Stimulated activated CD4-positive, alpha-beta T cell treated with anti-CD3 and anti-CD28 coated beads, Interleukin-12 subunit alpha, Interleukin-12 subunit beta, amount 100 ng/mL, for 48 hours (primary cell): Measurements from ENCODE around the gene FXYD5.

ENCODE experiments used
- DNase-seq, 3 donors: peaks; one replicate each; pipeline ENCODE4 v3.0.0-alpha.2; 2020; ENCODE audit warnings: low read depth in 2 of 3, low spot score in 1 of 3

The FXYD5 gene, protein sequence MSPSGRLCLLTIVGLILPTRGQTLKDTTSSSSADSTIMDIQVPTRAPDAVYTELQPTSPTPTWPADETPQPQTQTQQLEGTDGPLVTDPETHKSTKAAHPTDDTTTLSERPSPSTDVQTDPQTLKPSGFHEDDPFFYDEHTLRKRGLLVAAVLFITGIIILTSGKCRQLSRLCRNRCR

DNA sequence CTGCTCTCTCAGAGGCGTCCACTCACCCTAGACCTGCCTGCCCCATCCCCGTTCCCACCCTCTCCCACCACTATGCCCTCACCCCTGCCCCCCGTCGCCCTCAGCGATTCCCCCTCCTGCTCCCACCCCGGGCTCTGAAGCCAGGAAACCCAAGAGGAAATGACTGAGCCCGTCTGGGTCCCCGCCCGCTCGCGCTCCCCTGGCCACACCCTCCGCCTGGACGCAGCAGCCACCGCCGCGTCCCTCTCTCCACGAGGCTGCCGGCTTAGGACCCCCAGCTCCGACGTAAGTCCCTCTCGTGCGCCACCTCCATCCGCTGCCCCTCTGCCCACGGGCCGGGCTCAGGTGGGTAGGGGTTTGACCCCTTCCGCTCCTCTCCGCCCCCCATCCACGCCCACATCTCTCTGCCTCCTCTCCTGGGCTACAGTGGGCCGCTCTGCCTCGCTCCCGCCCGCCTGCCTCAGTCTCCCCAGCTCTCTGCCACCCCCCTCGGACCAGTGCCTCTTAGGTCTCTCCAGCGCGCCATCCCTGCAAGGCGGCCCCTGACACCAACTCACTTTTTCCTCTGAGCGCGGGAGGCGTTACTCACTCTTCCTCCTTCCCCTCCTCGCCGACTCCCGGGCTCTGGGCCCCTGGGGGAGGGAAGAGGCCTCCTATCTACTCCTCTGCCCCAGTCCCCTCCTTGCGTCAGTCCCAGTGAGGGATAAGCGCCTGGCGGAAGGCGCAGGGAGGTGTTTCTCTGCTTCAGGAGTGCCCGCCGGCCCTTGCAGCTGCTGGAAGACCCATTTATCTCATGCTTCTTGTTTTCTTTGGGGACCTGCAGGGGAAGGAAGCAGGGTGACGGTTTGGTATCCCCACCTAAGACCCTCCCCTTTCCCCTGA lies at the start of gene FXYD5:
TSS of gene FXYD5 (plus strand) at position 211 of the 882 bp plus-strand sequence. CDS start 816 bp downstream, outside the sequence.
- DNase-seq = peak; percentile 81 to 85 (median 82)

DNA sequence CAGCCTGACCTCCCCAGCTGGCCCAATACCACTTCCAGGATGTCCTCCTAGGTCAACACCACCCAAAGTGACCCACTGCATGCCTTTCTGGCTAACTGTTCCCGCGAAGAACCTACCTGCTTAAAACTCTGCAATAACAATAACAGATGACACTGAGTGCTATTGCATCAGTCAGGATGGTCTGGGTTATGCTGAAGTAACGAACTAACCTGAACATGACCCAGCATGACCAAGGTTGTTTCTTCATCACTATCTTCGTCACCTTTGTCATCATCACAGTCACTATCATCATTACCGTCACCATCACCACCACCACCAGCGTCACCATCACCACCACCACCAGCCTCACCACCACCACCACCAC lies 49.5 kb upstream of the FXYD5 start:
- DNase-seq = no peak

DNA sequence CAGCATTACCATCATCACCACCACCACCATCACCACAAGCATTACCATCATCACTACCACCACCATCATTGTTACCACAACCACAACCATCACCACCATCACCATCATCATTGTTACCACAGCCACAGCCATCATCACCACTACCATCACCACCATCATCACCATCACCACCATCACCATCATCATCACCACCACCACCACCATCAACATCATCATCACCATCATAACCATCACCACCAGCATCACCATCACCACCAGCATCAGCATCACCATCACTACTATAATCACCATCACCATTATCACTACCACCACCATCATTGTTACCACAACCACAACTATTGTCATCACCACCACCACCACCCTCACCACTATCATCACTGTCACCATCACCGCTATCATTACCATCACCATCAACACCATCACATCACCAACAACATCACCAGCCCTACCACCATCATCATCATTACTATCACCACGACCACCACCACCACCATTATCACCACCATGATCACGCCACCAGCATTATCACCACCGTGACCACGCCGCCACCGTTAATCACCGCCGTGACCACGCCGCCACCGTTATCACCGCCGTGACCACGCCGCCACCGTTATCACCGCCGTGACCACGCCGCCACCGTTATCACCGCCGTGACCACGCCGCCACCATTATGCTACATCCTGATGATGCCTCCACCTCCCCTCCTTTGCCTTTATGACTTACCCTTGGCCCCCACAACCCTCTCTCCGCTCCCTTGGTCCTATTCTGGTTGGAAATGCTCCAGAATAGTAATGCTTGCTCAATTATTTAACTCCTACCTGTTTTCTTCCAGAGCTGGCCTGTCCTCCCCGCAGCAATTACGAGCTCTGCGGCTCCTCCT lies 48.9 kb upstream of the FXYD5 start:
- DNase-seq = no peak

DNA sequence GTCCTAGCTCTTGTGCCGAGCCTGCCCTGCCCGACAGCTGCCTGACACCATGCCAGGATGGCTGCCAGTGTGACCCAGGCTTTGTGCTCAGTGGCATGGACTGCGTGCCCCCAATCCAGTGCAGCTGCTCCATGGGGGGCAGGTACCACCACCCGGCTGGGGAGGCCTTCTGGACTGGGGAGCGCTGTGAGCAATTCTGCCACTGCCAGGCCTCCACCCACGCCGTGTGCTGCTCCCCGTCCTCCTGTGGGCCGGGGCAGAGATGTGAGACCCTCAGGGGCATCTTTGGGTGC lies 48.3 kb upstream of the FXYD5 start:
- no peak for DNase-seq

DNA sequence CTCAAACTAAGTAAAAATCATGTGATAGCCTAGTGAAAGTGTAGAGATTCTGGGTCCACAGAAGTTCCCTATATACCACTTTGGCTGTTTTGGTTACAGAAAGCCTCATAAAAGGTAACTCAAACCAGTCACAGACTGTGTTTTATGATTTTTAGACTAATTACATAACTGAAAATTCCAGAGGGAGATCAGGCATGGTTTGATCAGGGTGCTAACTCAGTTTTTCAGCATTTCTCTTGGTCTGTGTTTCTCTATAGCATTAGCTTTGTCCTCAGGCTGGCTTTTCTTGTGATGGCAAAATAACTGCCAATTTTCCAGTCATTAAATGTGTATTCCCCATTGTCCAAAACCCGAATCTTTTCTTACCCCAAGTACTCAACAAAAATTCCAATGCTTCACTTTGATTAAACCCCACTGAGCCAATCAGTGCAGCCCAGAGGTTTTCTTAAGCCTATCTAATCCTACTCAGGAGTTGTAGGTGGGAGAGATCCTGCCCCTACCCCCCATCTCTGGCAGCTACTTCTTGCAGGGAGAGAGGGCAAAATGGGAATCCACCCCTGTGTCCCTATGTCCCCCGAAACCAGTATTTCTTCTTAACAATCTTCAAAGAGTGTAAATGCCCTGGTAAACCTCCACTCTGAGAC lies 47.5 kb upstream of the FXYD5 start:
- DNase-seq = no peak

DNA sequence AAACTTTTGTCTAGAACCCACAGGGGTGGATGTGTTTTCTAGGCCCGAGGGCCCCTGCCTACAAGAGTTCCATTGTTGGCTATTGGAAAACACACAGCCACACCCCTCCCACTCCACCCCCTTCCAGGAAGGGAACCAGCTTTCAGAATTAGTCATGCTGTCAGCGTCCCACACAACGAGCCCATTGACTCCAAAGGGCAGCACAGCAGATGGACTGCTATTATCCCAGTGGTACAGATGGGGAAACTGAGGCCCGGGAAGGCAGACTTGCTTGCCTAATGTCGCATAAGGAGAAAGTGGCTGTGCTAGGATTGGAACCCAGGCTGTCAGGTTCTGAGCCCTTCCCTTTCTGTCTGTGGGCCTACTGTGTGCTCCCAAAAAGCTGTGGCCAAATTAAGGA lies 47.0 kb upstream of the FXYD5 start:
- no peak for DNase-seq

DNA sequence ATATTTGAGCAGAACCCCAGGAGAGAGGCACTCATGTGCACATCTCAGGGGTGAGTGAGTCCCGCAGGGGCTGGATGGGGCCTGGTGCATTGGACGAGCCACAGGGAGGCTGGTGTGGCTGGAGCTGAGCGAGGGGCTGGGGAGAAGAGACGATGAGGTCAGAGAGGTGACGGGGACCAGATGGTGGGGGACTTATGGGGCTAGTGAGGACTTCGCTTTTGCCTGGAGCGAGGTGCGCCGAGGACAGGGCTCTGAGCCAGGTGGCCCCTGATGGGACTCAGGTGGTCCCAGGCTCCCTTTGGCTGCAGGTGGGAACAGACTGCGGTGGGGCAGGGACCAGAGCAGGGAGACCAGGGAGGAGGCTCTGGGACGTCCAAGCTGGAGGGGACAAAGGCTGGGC lies 45.8 kb upstream of the FXYD5 start:
- no peak for DNase-seq

DNA sequence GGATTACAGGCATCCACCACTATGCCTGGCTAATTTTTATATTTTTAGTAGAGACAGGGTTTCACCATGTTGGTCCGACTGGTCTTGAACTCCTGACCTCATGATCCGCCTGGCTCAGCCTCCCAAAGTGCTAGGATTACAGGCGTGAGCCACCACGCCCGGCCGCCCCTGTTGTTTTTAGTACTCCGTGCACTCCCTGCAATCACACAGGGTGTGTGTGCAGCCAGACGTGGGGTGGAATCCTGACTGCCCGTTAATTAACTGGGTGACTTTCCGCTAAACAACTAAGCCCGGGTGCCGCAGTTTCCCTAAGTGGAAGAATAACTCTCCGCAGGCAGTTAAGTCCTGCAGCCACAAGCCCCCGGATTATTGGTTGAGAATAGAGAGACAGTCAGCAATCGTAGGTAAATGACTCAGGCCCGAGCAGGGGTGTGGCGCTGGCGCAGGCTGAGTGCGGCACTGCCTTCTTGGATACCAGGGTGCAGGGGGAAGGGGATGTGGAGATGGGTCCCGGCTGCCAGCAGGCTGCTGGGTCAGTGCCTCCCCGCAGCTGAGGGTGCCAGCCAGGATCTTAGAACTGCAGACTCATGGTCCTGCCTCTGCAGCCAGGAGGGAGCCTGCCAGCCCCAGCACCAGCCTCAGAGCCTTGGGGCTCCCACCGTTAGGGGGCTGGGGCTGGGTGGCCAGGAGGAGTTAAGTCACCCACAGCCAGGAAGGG lies 45.0 kb upstream of the FXYD5 start:
- DNase-seq = no peak

DNA sequence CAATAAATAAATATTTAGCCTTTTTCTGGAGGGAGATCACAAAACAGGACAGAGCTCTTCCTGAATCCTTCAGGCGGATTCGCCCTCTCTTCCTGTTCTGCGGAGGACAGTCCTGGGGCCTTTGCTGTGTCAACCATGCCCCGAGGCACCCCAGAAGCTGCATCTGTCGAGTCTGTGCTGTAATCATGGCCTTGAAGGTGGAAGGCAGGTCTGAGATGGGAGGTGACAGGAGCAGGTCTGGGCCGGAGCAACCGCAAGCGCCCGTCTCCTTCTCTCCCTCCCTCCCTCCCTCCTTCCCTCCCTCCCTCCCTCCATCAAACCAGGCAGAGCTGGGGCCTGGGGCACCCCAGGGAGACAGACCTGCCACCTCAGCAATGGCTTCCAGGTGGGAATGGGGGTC lies 43.6 kb upstream of the FXYD5 start:
- DNase-seq = no peak

DNA sequence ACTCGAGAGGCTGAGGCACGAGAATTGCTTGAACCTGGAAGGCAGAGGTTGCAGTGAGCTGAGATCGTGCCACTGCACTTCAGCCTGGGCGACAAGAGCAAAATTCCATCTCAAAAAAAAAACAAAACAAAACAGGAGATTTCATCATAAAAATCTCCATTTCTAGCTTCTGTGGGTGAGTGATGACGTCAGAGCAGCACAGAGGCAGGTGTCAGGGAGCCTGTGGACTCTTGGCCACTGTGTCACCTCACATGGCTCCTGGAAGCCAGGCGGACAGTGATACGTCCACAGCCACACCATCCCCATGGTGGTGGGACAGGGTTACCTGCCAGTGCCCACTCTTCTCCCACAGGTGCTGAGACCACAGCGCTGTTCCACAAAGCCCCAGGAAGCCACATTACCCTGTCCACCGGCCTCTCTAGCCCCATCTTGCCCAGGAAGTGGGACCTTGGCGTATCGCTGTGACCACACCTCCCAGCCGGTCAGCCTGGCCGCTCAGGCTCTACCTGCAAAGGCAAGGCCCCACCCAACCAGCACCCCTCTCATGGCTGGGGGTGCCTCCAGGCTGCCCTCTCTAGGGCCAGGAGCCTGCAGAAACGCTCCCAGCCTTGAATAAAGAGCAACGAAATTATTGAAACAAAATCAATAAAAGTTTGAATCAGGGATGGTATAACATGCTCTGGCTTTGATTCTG lies 41.4 kb upstream of the FXYD5 start:
- no peak for DNase-seq

DNA sequence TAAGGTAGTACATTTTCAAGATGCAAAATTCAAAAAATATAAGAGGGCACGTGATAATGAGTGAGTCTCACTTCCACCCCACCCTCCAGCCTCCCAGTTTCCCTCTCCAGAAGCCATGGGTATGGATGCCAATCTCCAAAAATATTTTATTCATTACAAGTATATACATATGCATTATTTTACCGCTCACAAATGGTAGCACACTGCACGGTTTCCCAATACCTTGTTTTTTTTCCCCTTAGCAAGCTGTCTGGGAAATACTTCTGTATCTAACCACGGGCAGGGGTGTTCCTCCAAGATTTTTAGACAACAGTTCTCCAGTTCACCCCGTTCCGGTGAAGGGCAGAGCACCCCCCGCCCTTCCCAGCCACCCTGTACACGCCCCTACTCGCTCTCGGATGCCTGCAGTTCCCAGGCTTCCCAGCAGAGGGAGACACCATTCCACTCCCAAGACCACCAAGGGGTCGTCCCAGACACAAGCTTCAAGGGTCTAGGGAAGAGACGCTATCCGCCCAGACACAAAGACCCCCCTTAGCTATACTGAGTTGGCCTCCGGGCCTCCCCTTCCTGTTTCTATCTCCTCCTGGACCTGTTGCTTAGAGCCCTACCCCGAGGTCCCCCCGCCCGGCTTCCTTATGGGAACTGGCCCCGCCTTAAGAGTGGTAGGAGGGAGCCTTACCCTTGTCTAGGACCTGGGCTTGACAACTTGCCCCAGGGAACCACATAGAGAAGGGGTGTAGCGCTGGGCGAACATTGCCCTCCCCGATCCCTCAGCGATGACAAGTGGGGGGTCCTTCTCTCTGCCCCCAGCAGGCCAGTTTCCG lies 40.0 kb upstream of the FXYD5 start:
- DNase-seq = peak; percentile 37 to 79 (median 45)

DNA sequence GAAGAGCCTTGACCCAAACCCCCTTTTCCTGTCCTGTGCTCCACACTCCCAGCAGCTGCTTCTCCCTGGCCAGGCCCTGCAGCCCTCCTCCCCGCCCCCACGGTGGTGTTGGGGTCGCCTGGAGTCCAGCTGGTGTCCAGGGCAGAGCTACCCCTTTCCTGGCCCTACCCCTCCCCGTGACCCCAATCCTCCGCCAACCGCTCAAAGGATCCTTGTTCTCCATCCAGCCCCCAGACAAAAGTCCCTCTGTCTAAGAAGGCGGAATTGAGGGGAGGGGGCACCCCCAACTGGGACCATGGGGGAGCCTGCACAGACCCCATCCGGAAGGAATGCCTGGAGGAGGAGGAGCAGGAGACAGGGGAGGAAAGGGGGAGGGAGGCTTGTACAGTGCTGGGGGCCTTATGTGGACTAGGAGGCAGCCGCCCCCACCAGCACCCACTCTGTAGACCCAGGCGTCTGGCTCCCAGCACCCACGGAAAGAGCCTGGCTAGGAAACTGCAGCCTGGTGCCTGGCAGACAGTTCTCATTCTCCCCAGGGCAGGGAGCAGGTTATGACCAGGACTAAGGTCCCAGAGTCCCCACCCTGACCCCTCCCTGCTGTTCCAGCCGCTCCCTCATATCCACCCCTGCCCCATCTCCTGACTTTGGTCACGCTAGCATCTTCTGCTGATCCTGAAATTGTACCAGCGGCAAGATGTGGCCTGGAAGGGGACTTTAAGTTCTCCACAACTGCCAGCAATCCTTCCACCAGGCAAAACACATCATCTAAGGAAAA lies 39.2 kb upstream of the FXYD5 start, which contains the start of gene FXYD3:
TSS of gene FXYD3 (plus strand) at position 647 of the 775 bp plus-strand sequence. CDS start 3,554 bp downstream, outside the sequence.
- DNase-seq = no peak

DNA sequence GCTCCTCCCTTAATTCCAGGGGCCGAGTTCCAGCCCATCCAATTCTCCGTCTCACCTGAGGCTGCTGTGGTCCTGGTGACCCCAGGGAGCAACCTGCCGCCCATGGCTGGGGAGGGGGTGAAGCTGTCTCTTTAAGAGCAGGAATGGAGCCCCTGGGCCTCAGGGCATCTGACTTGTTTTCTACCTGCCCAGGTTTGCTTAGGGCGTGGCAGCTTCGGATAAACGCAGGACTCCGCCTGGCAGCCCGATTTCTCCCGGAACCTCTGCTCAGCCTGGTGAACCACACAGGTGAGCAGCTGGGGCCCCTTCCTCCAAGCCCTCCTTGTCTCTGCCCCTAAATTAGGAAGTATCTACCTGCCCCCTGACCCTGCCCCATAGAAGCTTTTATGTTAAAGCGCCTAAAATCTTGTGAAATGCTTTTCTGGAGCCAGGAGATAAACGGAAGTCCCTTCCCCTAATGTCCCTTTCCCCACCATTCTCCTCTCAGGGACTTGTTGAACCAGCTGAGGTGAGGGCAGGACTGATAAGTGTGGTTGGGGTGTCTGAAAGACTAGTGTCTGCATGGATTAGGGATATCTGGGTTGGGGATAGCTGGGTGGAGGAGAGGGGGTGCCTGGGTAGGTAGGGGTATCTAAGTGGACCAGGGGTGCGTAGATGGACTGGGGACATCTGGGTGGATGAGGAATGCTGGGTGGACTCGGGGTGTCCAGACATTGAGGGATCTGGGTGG lies 38.3 kb upstream of the FXYD5 start:
- DNase-seq = no peak

DNA sequence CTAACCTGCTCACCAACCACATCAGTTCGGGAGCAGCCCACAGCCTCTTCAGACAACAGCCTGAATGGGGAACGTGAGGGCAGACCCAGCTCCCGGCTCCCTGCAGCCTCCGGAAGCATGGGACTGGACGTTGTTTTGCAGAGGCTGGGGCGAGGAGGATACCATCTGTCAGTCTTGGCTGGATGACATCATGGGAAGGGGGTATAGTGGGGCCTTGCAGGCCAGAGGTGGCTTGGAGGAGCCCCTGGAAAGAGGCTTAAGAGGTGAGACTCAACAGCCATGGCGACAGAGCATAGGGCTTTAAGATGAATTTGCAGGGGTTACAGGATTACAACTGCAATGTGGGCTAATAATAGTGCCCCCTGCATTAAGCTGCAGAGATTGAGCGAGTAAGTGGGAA lies 37.4 kb upstream of the FXYD5 start:
- DNase-seq = no peak

DNA sequence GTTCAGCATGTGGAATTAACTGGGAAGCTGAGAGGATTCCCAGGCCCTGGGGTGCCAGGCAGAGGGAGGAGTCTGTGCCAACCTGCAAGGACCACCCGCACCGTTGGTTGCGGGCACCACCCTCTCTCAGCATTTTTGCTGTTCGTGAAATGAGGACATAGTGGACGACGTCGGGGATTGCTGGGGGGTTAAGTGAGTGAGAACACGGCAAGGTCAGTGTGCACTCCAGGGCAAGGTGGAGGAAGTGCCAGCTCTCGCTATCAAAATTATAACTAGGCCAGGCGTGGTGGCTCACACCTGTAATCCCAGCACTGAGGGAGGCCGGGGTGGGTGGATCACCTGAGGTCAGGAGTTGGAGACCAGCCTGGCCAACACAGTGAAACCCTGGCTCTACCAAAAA lies 36.7 kb upstream of the FXYD5 start:
- no peak for DNase-seq

DNA sequence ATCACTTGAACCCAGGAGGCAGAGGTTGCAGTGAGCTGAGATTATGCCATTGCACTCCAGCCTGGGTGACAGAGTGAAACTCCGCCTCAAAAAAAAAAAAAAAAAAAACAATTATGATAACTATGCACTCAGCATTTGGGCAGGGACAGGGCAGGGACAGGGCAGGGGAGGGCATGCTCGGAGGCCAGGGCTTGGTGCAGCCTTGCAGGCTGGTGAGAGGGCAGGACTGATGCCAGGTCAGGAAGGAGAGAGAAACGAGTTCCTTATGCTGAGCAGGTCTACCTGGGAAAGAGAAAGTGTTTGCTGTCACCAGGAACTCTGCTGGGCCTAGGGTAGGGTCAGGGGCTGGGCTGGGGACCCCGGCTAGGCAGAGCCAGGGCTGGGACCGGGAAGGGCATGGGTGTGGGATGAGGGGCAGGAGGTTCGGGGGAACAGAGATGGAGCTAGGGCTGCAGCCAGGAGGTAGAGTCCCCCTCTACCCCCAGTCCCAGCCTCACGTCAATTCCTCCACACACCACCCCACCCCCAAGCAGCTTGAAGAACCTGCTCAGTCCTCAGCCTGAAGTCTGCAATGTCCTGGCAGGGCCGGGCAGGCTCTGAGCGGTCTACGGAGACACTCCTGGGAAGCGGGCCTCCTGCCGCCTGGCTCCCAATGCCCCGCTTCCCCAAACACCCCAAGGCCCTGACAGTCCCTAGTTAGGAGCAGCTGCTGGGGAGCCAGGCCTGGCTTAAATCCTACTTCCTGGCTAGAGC lies 36.1 kb upstream of the FXYD5 start:
- no peak for DNase-seq

DNA sequence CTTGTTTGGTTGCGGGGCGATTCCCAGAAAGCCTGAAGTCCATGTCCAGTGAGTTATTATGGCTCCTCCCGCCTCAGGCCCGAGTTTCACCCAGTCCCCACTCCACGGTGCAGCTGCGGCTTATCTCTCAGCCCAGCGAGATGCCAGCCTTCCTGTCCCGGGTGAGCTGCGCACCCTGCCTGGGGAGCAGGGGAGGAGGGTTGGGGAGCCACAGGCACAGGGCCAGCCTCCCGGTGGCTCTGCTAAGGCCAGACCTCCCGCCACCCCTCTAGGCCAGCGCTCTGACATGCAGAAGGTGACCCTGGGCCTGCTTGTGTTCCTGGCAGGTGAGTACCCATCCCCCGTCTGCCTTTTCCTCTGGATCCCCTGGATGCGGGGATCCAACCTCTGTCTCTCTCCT lies 35.4 kb upstream of the FXYD5 start:
- DNase-seq = no peak
